ENCODE measurements around the gene KCNIP1. TPM values are rescaled to one million over a fixed set of nuclear protein-coding genes. Genes with fewer than 3 reads are reported as not detected.

The KCNIP1 gene
- polyA plus RNA-seq, 1 of the 3 experiments (the other 2 are of a cell fraction), result 1.3 TPM

- Histone ChIP-seq H3F3A (replicated peaks; ENCODE audit: insufficient read depth) (no peaks in the 10 kb centered on the region), H3K27ac (ENCODE audit: low read depth in 2 of 2, low read length in 1 of 2) (no peak overlapping the region), H3K79me2 (ENCODE audit: insufficient read depth) (no peaks in the 10 kb centered on the region), H3K36me3 (replicated peaks in 1 of 2; ENCODE audit: control insufficient read depth in 1 of 2, insufficient read depth in 2 of 2, low read length in 1 of 2) (no peaks in the 10 kb centered on the region), H4K20me1 (ENCODE audit: insufficient read depth) (no peaks in the 10 kb centered on the region), H3K9ac (no peak overlapping the region), H3K9me3 (no peaks in the 10 kb centered on the region), H3K4me1 (ENCODE audit: control insufficient read depth in 1 of 2, insufficient read depth in 2 of 2, low read depth in 1 of 2, low read length in 1 of 2) (no peaks in the 10 kb centered on the region; a peak in 1 of 4 replicates), H3K27me3 (ENCODE audit: insufficient read depth) (no peaks in the 10 kb centered on the region; the same call in 1 of the 2 replicates), H3K4me3 (ENCODE audit: low read depth in 2 of 2, low read length in 1 of 2) (no peak overlapping the region), H3K4me2 (no peak overlapping the region), H3K9me2 (no peaks in the 10 kb centered on the region), H2AFZ (ENCODE audit: low read depth) (no peak overlapping the region)
- 37% methylated on average over 2 of the region's 2 CpGs for WGBS (ENCODE audit: low lambda C conversion rate)
- ChIA-PET CTCF (interaction anchor here (1.1 kb wide), 1 partner anchor 49 kb away, joined by 4 read pairs; no protein-coding TSS in a partner anchor), POLR2A (no interaction called here)
- TF ChIP-seq RAD21 (IDR thresholded peaks at IDR 0.05; ENCODE audit: low read length), result no peak
- TF ChIP-seq FOXJ3 (CRISPR knock-in tag; IDR thresholded peaks at IDR 0.05), result no peak
- TF ChIP-seq MXI1 (IDR thresholded peaks at IDR 0.05; ENCODE audit: low read depth, low read length), result no peak
- no peak for TF ChIP-seq NRF1 (IDR thresholded peaks at IDR 0.05; ENCODE audit: low read depth, low read length)
- TF ChIP-seq EZH2phosphoT487 (IDR thresholded peaks at IDR 0.05; ENCODE audit: borderline replicate concordance, low read depth), result no peak
- no peak for TF ChIP-seq JUND (IDR thresholded peaks at IDR 0.05)
- no peak for TF ChIP-seq ZBTB33 (IDR thresholded peaks at IDR 0.05; ENCODE audit: borderline replicate concordance, low read depth)
- no peak for DNase-seq
These were observed 191.1 kb downstream of the KCNIP1 start for GRCh38 chr5:170694911-170695310.

- Histone ChIP-seq H3K9me2 (no peaks in the 10 kb centered on the region), H3K4me2 (no peak overlapping the region), H3F3A (replicated peaks; ENCODE audit: insufficient read depth) (no peaks in the 10 kb centered on the region), H3K9me3 (no peaks in the 10 kb centered on the region), H3K4me1 (ENCODE audit: control insufficient read depth in 1 of 2, insufficient read depth in 2 of 2, low read depth in 1 of 2, low read length in 1 of 2) (no peaks in the 10 kb centered on the region; a peak in 1 of 4 replicates), H3K36me3 (replicated peaks in 1 of 2; ENCODE audit: control insufficient read depth in 1 of 2, insufficient read depth in 2 of 2, low read length in 1 of 2) (no peaks in the 10 kb centered on the region), H4K20me1 (ENCODE audit: insufficient read depth) (no peaks in the 10 kb centered on the region), H3K79me2 (ENCODE audit: insufficient read depth) (no peaks in the 10 kb centered on the region), H3K9ac (no peak overlapping the region), H2AFZ (ENCODE audit: low read depth) (no peak overlapping the region), H3K4me3 (ENCODE audit: low read depth in 2 of 2, low read length in 1 of 2) (no peak overlapping the region), H3K27me3 (ENCODE audit: insufficient read depth) (no peaks in the 10 kb centered on the region; the same call in 1 of the 2 replicates), H3K27ac (ENCODE audit: low read depth in 2 of 2, low read length in 1 of 2) (no peak overlapping the region)
- CTCF ChIA-PET, result interaction anchor here (0.8 kb wide), 1 partner anchor 95 kb away, joined by 3 read pairs; no protein-coding TSS in a partner anchor
- DNase-seq, result no peak
- POLR2A ChIA-PET, result interaction anchor here (0.5 kb wide), 1 partner anchor 718 kb away, joined by 3 read pairs; no protein-coding TSS in a partner anchor
- WGBS (ENCODE audit: low lambda C conversion rate), result 29% methylated on average over 2 of the region's 2 CpGs
- no peak for TF ChIP-seq MXI1 (IDR thresholded peaks at IDR 0.05; ENCODE audit: low read depth, low read length)
- no peak for TF ChIP-seq RAD21 (IDR thresholded peaks at IDR 0.05; ENCODE audit: low read length)
- no peak for TF ChIP-seq ELF1 (IDR thresholded peaks at IDR 0.05)
- TF ChIP-seq MAX (IDR thresholded peaks at IDR 0.05; ENCODE audit: low read depth), result no peak
- TF ChIP-seq MEF2A (IDR thresholded peaks at IDR 0.05; ENCODE audit: borderline replicate concordance, low read depth), result no peak
- TF ChIP-seq GABPA (IDR thresholded peaks at IDR 0.05; ENCODE audit: low read depth), result no peak
- TF ChIP-seq REST (IDR thresholded peaks at IDR 0.05; ENCODE audit: low read depth, low read length), result no peak
- no peak for TF ChIP-seq NFIC (IDR thresholded peaks at IDR 0.05; ENCODE audit: borderline replicate concordance)
- no peak for TF ChIP-seq TAF1 (IDR thresholded peaks at IDR 0.05; ENCODE audit: borderline replicate concordance, low read depth, low read length)
- TF ChIP-seq CTCF (IDR thresholded peaks at IDR 0.05), result no peak
- TF ChIP-seq NRF1 (IDR thresholded peaks at IDR 0.05; ENCODE audit: low read depth, low read length), result no peak
- no peak for TF ChIP-seq FOXJ3 (CRISPR knock-in tag; IDR thresholded peaks at IDR 0.05)
- TF ChIP-seq RFX5 (IDR thresholded peaks at IDR 0.05; ENCODE audit: low read length), result no peak
- no peak for TF ChIP-seq TCF12 (IDR thresholded peaks at IDR 0.05)
- no peak for TF ChIP-seq ZBTB33 (IDR thresholded peaks at IDR 0.05; ENCODE audit: borderline replicate concordance, low read depth)
- TF ChIP-seq FOXM1 (IDR thresholded peaks at IDR 0.05; ENCODE audit: low read depth), result no peak
These were observed 193.2 kb downstream of the KCNIP1 start for GRCh38 chr5:170697031-170697430.

Measured in SK-N-SH (cell line).